ENCODE data around the gene NLRP14. TPM values are rescaled to one million over a fixed set of nuclear protein-coding genes. Genes with fewer than 3 reads are reported as not detected.

NLRP14 gene
- total RNA-seq, 1 experiment from 2014 or later: 0.27 TPM

Other genes with a start within 250 kb of the NLRP14 start
- gene OR2AG2, start 248.5 kb upstream of the NLRP14 start, total RNA-seq (2014; rRNA removed; shearing (Covaris generic)): not detected in 2 replicates
- gene OR2AG1, start 237.5 kb upstream of the NLRP14 start, total RNA-seq (2014; rRNA removed; shearing (Covaris generic)): not detected in 2 replicates
- gene OR6A2, start 220.8 kb upstream of the NLRP14 start, total RNA-seq (2014; rRNA removed; shearing (Covaris generic)): 0.24 TPM in 1 of 2 replicates, not detected in the other
- gene OR10A5, start 174.8 kb upstream of the NLRP14 start, total RNA-seq (2014; rRNA removed; shearing (Covaris generic)): not detected in 2 replicates
- not detected in 2 replicates for gene OR10A2, start 157.4 kb upstream of the NLRP14 start, total RNA-seq (2014; rRNA removed; shearing (Covaris generic))
- not detected in 2 replicates for gene OR10A4, start 143.9 kb upstream of the NLRP14 start, total RNA-seq (2014; rRNA removed; shearing (Covaris generic))
- not detected in 2 replicates for gene OR2D2, start 128.0 kb upstream of the NLRP14 start, total RNA-seq (2014; rRNA removed; shearing (Covaris generic))
- not detected in 2 replicates for gene OR2D3, start 99.5 kb upstream of the NLRP14 start, total RNA-seq (2014; rRNA removed; shearing (Covaris generic))
- gene ZNF215, start 94.1 kb upstream of the NLRP14 start, total RNA-seq (2014; rRNA removed; shearing (Covaris generic)): 10.9 and 13.2 TPM in 2 replicates
- gene ZNF214, start 133 bp upstream of the NLRP14 start, total RNA-seq (2014; rRNA removed; shearing (Covaris generic)): 3.6 and 6.9 TPM in 2 replicates
- not detected in 2 replicates for gene RBMXL2, start 68.5 kb downstream of the NLRP14 start, total RNA-seq (2014; rRNA removed; shearing (Covaris generic))
- 1.3 and 2.0 TPM in 2 replicates for gene SYT9, start 231.4 kb downstream of the NLRP14 start, total RNA-seq (2014; rRNA removed; shearing (Covaris generic))

Data from G401 (cell line).